Measurements from ENCODE around the gene FMO4.
"Not testable (repeated sequence)": the region's sequence is repeated elsewhere in the genome, so short reads cannot be mapped to it uniquely, and the experiment has no call there.

FMO4 gene

GRCh38 chr1:171313835-171314320 lies at the start of gene FMO4:
FMO4 (plus strand) TSS chr1:171314183; CDS start chr1:171319826, 5,643 bp downstream.
- DNase-seq: peak; percentile 93

GRCh38 chr1:171265686-171266085 lies 48.3 kb upstream of the FMO4 start:
- no peak for DNase-seq

- DNase-seq: no peak
Observed at GRCh38 chr1:171266930-171267329, 47.1 kb upstream of the FMO4 start.

GRCh38 chr1:171267391-171267790 lies 46.6 kb upstream of the FMO4 start:
- no peak for DNase-seq

GRCh38 chr1:171270806-171271205 lies 43.2 kb upstream of the FMO4 start:
- no peak for DNase-seq

- no peak for DNase-seq
Observed at GRCh38 chr1:171277534-171277933, 36.4 kb upstream of the FMO4 start.

- DNase-seq: no peak
Observed at GRCh38 chr1:171279234-171279633, 34.7 kb upstream of the FMO4 start.

GRCh38 chr1:171279678-171280077 lies 34.3 kb upstream of the FMO4 start:
- no peak for DNase-seq

GRCh38 chr1:171280599-171280998 lies 33.4 kb upstream of the FMO4 start:
- no peak for DNase-seq

- no peak for DNase-seq
Observed at GRCh38 chr1:171286032-171286705, 27.8 kb upstream of the FMO4 start.

GRCh38 chr1:171290621-171291020 lies 23.4 kb upstream of the FMO4 start:
- DNase-seq: no peak

GRCh38 chr1:171292799-171293198 lies 21.2 kb upstream of the FMO4 start:
- no peak for DNase-seq

- not testable (repeated sequence) for DNase-seq
Observed at GRCh38 chr1:171295383-171295782, 18.6 kb upstream of the FMO4 start.

GRCh38 chr1:171295821-171296220 lies 18.2 kb upstream of the FMO4 start:
- no peak for DNase-seq

- no peak for DNase-seq
Observed at GRCh38 chr1:171296897-171297296, 17.1 kb upstream of the FMO4 start.

GRCh38 chr1:171298696-171299095 lies 15.3 kb upstream of the FMO4 start:
- DNase-seq: no peak

GRCh38 chr1:171299342-171299741 lies 14.6 kb upstream of the FMO4 start:
- DNase-seq: no peak

- no peak for DNase-seq
Observed at GRCh38 chr1:171300401-171300800, 13.6 kb upstream of the FMO4 start.

- no peak for DNase-seq
Observed at GRCh38 chr1:171310661-171311087, 3.3 kb upstream of the FMO4 start.

GRCh38 chr1:171311771-171312558 lies 2.0 kb upstream of the FMO4 start:
- DNase-seq: no peak

- no peak for DNase-seq
Observed at GRCh38 chr1:171313319-171313834, 606 bp upstream of the FMO4 start.

- DNase-seq: no peak
Observed at GRCh38 chr1:171329251-171329650, 15.3 kb downstream of the FMO4 start.

- no peak for DNase-seq
Observed at GRCh38 chr1:171334024-171334640, 20.1 kb downstream of the FMO4 start.

GRCh38 chr1:171335964-171336363 lies 22.0 kb downstream of the FMO4 start:
- no peak for DNase-seq

Data from CD4-positive, alpha-beta T cell treated with Interleukin-12 subunit alpha and Interleukin-12 subunit beta, for 1 hour (primary cell).